SH-SY5Y (cell line): ENCODE results near the gene ZP1.

Source experiments
- GATA2 ChIP-seq: IDR thresholded peaks from 2 replicates; pipeline ENCODE4 v1.6.1; 2011; ENCODE audit warnings: mild to moderate bottlenecking, low read depth, low read length
- GATA3 ChIP-seq: IDR thresholded peaks from 2 replicates; pipeline ENCODE4 v1.6.1; 2011; ENCODE audit warnings: low read depth, mild to moderate bottlenecking, low read length, moderate library complexity

Gene ZP1

DNA sequence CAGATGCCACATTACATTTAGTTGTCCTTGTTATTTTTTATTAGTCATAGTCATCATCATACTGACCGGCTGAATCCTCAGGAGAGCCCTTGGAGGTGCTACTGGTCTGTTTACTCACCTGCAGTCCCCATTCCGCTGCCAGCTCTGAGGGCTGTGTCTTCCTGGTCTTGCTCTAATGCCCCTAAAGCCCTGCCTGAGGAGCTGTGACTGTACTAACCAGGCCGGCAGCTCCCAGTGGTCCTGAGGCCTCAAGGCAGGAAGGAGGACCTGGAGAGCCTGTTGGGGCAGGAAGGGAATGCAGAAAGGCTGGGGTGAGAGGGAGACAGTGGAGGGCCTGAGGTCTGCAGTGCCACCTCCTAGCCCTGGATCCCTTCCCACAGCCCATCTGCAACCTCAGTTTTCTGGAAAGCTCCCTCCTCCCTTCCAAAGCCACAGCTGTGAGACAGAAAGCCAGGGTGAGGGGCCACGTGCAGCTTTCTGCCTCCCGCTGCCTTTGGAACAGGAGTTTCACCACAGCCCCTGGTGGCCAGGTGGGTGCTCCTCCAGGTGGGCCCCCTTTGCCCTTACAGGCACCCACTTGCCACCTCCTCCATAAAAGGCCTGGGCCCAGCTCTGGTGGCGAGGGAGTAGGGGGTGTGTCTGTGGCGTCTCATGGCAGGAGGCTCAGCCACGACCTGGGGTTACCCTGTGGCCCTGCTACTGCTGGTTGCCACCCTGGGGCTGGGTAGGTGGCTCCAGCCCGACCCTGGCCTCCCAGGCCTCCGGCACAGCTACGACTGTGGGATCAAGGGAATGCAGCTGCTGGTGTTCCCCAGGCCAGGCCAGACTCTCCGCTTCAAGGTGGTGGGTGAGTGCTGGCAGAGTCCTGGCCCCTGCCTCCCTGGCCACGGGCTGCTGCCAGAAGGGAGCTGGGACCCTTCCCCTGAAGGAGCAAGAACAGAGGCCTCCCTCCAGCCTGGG lies at the start of gene ZP1:
ZP1 (plus strand) TSS at position 632 of the 960 bp plus-strand sequence; CDS start at position 652, 20 bp downstream.
- no peak for TF ChIP-seq GATA3
- no peak for TF ChIP-seq GATA2

DNA sequence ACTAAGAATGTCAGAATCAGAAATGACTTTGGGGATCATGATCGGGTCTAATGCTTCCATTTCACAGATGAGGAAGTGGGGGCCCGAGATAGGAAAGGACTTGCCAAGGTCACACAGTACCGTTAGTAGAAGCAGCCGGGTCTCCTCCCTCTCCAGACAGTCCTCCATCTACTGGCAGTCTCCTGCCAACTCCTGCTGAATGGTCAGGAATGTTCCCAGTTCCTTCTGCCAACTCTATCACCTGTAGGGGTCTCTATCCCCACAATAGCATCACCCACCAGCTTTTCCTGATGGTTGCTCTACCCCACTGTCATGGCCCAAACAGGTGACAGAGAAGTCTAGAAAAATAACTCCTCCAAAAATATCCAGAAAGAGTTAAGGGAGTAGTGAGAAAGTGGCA lies 49.3 kb upstream of the ZP1 start:
- TF ChIP-seq GATA3 (no peak), GATA2 (no peak)

- peak; percentile 59 for TF ChIP-seq GATA2
- no peak for TF ChIP-seq GATA3
Measured at GRCh38 chr11:60821827-60822599, 45.3 kb upstream of the ZP1 start.

GRCh38 chr11:60825118-60825517 lies 42.2 kb upstream of the ZP1 start:
- TF ChIP-seq GATA2 (no peak), GATA3 (no peak)

GRCh38 chr11:60825790-60826189 lies 41.6 kb upstream of the ZP1 start:
- TF ChIP-seq GATA3 (no peak), GATA2 (no peak)

DNA sequence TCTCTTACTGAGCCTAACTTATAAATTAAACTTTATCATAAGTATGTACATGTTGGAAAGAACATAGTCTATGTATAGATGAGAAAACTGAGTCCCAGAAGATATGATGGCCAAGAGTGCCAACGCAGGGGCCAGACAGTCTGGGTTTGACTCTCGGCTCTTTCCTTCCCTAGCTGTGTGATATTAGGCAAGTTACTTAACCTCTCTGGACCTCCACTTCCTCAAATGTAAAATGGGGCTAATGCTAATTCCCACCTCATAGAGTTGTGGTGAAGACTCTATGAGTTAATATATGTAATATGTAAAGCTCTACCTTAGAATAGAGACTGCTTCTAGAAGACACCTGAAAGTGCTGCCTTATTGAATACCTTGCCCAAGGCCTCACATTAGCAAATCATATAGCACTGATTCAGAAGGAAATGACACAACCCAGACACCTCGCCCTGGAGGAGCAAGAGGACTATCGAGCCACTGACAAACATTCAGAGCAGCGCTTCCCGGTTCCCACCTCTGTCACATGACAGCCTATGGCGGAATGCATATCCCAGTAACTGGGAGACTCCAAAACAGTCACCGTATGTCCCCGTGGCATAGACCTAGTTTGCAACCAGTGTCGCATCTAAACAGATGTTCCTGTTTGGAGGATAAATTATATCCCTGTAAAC lies 36.7 kb upstream of the ZP1 start:
- no peak for TF ChIP-seq GATA3
- TF ChIP-seq GATA2: no peak

DNA sequence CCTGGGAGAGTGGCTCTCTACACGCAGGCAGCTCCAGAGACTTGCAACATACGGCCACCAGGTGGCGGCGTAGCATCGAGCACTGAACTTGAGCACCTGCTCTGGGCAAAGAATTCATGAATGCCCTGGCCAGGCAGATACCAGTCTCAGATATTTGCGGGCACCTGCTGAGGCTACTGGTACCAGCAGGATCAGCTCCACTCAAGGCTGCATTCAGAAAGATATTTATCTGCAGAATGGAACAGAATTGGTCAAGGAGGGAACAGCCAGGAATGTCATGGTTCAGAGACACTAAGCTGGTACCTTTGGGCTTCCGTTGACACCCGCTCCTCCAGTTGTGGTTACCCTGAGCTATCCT lies 36.2 kb upstream of the ZP1 start:
- no peak for TF ChIP-seq GATA3
- TF ChIP-seq GATA2: peak; percentile 60

- TF ChIP-seq GATA3: no peak
- TF ChIP-seq GATA2: no peak
Measured at GRCh38 chr11:60831501-60832079, 35.8 kb upstream of the ZP1 start.

GRCh38 chr11:60834742-60835533 lies 32.4 kb upstream of the ZP1 start:
- TF ChIP-seq GATA2 (no peak), GATA3 (no peak)

DNA sequence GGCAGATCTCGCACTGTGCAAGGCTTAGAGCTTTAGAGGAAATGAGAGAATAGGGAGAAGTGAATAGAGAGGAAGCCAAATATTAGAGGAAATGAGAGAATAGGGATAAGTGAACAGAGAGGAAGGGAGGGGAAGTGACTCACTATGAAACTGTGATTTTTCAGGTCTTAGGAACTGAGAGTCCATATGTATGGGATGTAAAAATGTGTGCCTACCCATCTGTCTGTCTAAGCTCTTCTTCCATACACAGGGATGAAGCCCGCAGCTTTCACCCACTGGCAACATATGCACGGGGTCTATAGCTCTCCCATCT lies 31.9 kb upstream of the ZP1 start:
- no peak for TF ChIP-seq GATA2
- TF ChIP-seq GATA3: no peak

GRCh38 chr11:60836866-60837515 lies 30.4 kb upstream of the ZP1 start:
- TF ChIP-seq GATA2 (no peak), GATA3 (no peak)

GRCh38 chr11:60838132-60838531 lies 29.2 kb upstream of the ZP1 start:
- TF ChIP-seq GATA2 (no peak), GATA3 (no peak)
